ENCODE measurements around the gene CELSR2.

DNA sequence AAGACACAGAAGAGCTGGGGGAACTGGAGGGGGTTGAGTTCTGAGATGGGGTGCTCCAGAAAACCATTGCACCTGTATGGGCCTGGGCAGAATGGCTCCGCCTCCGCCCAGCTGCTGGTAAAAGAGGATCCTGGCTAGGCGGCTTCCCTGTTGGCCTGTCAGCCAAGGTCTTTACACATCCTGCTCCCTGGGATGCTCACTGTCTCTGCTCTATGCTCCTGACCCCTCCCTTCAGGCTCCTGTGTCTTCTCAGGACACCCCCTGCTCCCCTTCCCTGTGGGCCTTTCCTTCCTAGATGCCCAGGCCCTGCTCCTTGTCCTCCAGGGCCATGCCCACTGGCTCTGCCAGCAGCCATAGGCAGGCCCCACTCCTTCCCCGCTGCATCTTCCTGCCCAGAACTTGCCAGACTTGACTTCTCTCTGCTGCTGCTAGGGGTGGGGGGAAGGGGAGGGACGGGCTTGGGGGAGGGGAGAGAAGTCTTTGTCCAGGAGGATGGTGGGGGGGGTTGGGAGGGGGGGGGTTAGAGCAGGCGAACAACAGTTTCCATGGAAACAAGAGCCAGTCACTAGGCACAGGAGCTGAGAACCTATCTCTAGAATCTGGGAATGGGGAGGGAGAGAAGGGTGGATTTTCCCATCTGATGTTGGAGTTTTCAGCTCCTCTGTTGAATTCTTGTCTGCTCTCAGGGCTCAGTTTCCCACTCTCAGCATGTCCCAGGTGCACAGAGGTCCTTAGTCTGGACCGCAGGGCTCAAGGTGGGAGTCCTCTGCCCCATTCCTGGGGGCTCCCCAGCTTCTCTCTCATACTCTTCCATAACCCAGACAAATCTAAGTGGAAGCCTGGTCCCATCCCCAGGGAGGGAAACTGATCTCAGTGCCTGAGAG lies 10.6 kb downstream of the CELSR2 start:
- TF ChIP-seq CTCF (IDR thresholded peaks at IDR 0.05) (no peak), POLR2A (IDR thresholded peaks at IDR 0.05) (no peak)

All from lower leg skin (tissue), 3 donors.